ENCODE data around the gene POSTN.
"Not testable (repeated sequence)": the region's sequence is repeated elsewhere in the genome, so short reads cannot be mapped to it uniquely, and the experiment has no call there.

The POSTN gene

GRCh38 chr13:37594550-37594949 lies 4.0 kb downstream of the POSTN start:
- Histone ChIP-seq H3K9ac (ENCODE audit: low read length) (no peak overlapping the region), H3K4me3 (ENCODE audit: low read length) (no peak overlapping the region), H3K36me3 (ENCODE audit: control insufficient read depth, insufficient read depth, low read length) (no peaks in the 10 kb centered on the region)

GRCh38 chr13:37589381-37589780 lies 9.2 kb downstream of the POSTN start:
- H3K9me3 ChIP-seq (ENCODE audit: control insufficient read depth, low read length); H3K36me3 ChIP-seq (ENCODE audit: control insufficient read depth, insufficient read depth, low read length); H3K4me1 ChIP-seq (ENCODE audit: control insufficient read depth, insufficient read depth, low read length); H3K9ac ChIP-seq (ENCODE audit: low read length); H3K27me3 ChIP-seq (ENCODE audit: control insufficient read depth, insufficient read depth, low read length); H3K4me3 ChIP-seq (ENCODE audit: low read length): not testable (repeated sequence)

More at GRCh38 chr13:37594550-37594949, 4.0 kb downstream of the POSTN start:
- no peaks in the 10 kb centered on the region for H3K9me3 ChIP-seq (ENCODE audit: control insufficient read depth, low read length)
- H3K4me1 ChIP-seq (ENCODE audit: control insufficient read depth, insufficient read depth, low read length): no peaks in the 10 kb centered on the region
- no peaks in the 10 kb centered on the region for H3K27me3 ChIP-seq (ENCODE audit: control insufficient read depth, insufficient read depth, low read length)

- Histone ChIP-seq H3K9ac (ENCODE audit: low read length) (no peak overlapping the region), H3K4me3 (ENCODE audit: low read length) (no peak overlapping the region), H3K36me3 (ENCODE audit: control insufficient read depth, insufficient read depth, low read length) (no peaks in the 10 kb centered on the region), H3K9me3 (ENCODE audit: control insufficient read depth, low read length) (no peaks in the 10 kb centered on the region), H3K27me3 (ENCODE audit: control insufficient read depth, insufficient read depth, low read length) (no peaks in the 10 kb centered on the region), H3K4me1 (ENCODE audit: control insufficient read depth, insufficient read depth, low read length) (no peaks in the 10 kb centered on the region)
These were observed 11.3 kb downstream of the POSTN start for GRCh38 chr13:37587236-37587635.

GRCh38 chr13:37586164-37586563 lies 12.4 kb downstream of the POSTN start:
- Histone ChIP-seq H3K27me3 (ENCODE audit: control insufficient read depth, insufficient read depth, low read length) (no peaks in the 10 kb centered on the region), H3K4me1 (ENCODE audit: control insufficient read depth, insufficient read depth, low read length) (no peaks in the 10 kb centered on the region), H3K36me3 (ENCODE audit: control insufficient read depth, insufficient read depth, low read length) (no peaks in the 10 kb centered on the region), H3K9ac (ENCODE audit: low read length) (no peak overlapping the region), H3K9me3 (ENCODE audit: control insufficient read depth, low read length) (no peaks in the 10 kb centered on the region), H3K4me3 (ENCODE audit: low read length) (no peak overlapping the region)

GRCh38 chr13:37585541-37585940 lies 13.0 kb downstream of the POSTN start:
- no peaks in the 10 kb centered on the region for H3K4me1 ChIP-seq (ENCODE audit: control insufficient read depth, insufficient read depth, low read length)

GRCh38 chr13:37576601-37577000 lies 22.0 kb downstream of the POSTN start:
- Histone ChIP-seq H3K36me3 (ENCODE audit: control insufficient read depth, insufficient read depth, low read length) (no peaks in the 10 kb centered on the region), H3K27me3 (ENCODE audit: control insufficient read depth, insufficient read depth, low read length) (no peaks in the 10 kb centered on the region), H3K4me1 (ENCODE audit: control insufficient read depth, insufficient read depth, low read length) (no peaks in the 10 kb centered on the region), H3K9ac (ENCODE audit: low read length) (no peak overlapping the region), H3K4me3 (ENCODE audit: low read length) (no peak overlapping the region), H3K9me3 (ENCODE audit: control insufficient read depth, low read length) (no peaks in the 10 kb centered on the region)

More at GRCh38 chr13:37585541-37585940, 13.0 kb downstream of the POSTN start:
- Histone ChIP-seq H3K36me3 (ENCODE audit: control insufficient read depth, insufficient read depth, low read length) (no peaks in the 10 kb centered on the region), H3K4me3 (ENCODE audit: low read length) (no peak overlapping the region), H3K27me3 (ENCODE audit: control insufficient read depth, insufficient read depth, low read length) (no peaks in the 10 kb centered on the region), H3K9ac (ENCODE audit: low read length) (no peak overlapping the region), H3K9me3 (ENCODE audit: control insufficient read depth, low read length) (no peaks in the 10 kb centered on the region)

GRCh38 chr13:37565425-37565824 lies 33.1 kb downstream of the POSTN start:
- no peaks in the 10 kb centered on the region for H3K4me1 ChIP-seq (ENCODE audit: control insufficient read depth, insufficient read depth, low read length)
- H3K27me3 ChIP-seq (ENCODE audit: control insufficient read depth, insufficient read depth, low read length): no peaks in the 10 kb centered on the region
- no peak overlapping the region for H3K9ac ChIP-seq (ENCODE audit: low read length)
- no peak overlapping the region for H3K4me3 ChIP-seq (ENCODE audit: low read length)
- no peaks in the 10 kb centered on the region for H3K9me3 ChIP-seq (ENCODE audit: control insufficient read depth, low read length)
- no peaks in the 10 kb centered on the region for H3K36me3 ChIP-seq (ENCODE audit: control insufficient read depth, insufficient read depth, low read length)

- Histone ChIP-seq H3K4me3 (ENCODE audit: low read length) (no peak overlapping the region), H3K9me3 (ENCODE audit: control insufficient read depth, low read length) (no peaks in the 10 kb centered on the region)
These were observed 37.5 kb downstream of the POSTN start for GRCh38 chr13:37561031-37561430.

GRCh38 chr13:37560526-37560925 lies 38.0 kb downstream of the POSTN start:
- H3K4me1 ChIP-seq (ENCODE audit: control insufficient read depth, insufficient read depth, low read length): no peaks in the 10 kb centered on the region
- no peak overlapping the region for H3K4me3 ChIP-seq (ENCODE audit: low read length)
- H3K36me3 ChIP-seq (ENCODE audit: control insufficient read depth, insufficient read depth, low read length): no peaks in the 10 kb centered on the region
- H3K9ac ChIP-seq (ENCODE audit: low read length): no peak overlapping the region
- no peaks in the 10 kb centered on the region for H3K27me3 ChIP-seq (ENCODE audit: control insufficient read depth, insufficient read depth, low read length)
- H3K9me3 ChIP-seq (ENCODE audit: control insufficient read depth, low read length): no peaks in the 10 kb centered on the region

More at GRCh38 chr13:37561031-37561430, 37.5 kb downstream of the POSTN start:
- Histone ChIP-seq H3K27me3 (ENCODE audit: control insufficient read depth, insufficient read depth, low read length) (no peaks in the 10 kb centered on the region), H3K36me3 (ENCODE audit: control insufficient read depth, insufficient read depth, low read length) (no peaks in the 10 kb centered on the region), H3K9ac (ENCODE audit: low read length) (no peak overlapping the region), H3K4me1 (ENCODE audit: control insufficient read depth, insufficient read depth, low read length) (no peaks in the 10 kb centered on the region)

GRCh38 chr13:37558766-37559165 lies 39.8 kb downstream of the POSTN start:
- not testable (repeated sequence) for H3K4me1 ChIP-seq (ENCODE audit: control insufficient read depth, insufficient read depth, low read length); H3K9me3 ChIP-seq (ENCODE audit: control insufficient read depth, low read length); H3K9ac ChIP-seq (ENCODE audit: low read length); H3K27me3 ChIP-seq (ENCODE audit: control insufficient read depth, insufficient read depth, low read length); H3K36me3 ChIP-seq (ENCODE audit: control insufficient read depth, insufficient read depth, low read length); H3K4me3 ChIP-seq (ENCODE audit: low read length)

- H3K9ac ChIP-seq (ENCODE audit: low read length): no peak overlapping the region
- no peaks in the 10 kb centered on the region for H3K36me3 ChIP-seq (ENCODE audit: control insufficient read depth, insufficient read depth, low read length)
- H3K4me1 ChIP-seq (ENCODE audit: control insufficient read depth, insufficient read depth, low read length): no peaks in the 10 kb centered on the region
- no peak overlapping the region for H3K4me3 ChIP-seq (ENCODE audit: low read length)
- no peaks in the 10 kb centered on the region for H3K27me3 ChIP-seq (ENCODE audit: control insufficient read depth, insufficient read depth, low read length)
- H3K9me3 ChIP-seq (ENCODE audit: control insufficient read depth, low read length): no peaks in the 10 kb centered on the region
These were observed 52.5 kb downstream of the POSTN start for GRCh38 chr13:37546087-37546486.

- no peaks in the 10 kb centered on the region for H3K36me3 ChIP-seq (ENCODE audit: control insufficient read depth, insufficient read depth, low read length)
- H3K4me3 ChIP-seq (ENCODE audit: low read length): no peak overlapping the region
These were observed 53.6 kb downstream of the POSTN start for GRCh38 chr13:37544995-37545394.

GRCh38 chr13:37539976-37540605 lies 58.5 kb downstream of the POSTN start:
- Histone ChIP-seq H3K9ac (ENCODE audit: low read length) (no peak overlapping the region), H3K9me3 (ENCODE audit: control insufficient read depth, low read length) (no peaks in the 10 kb centered on the region), H3K4me3 (ENCODE audit: low read length) (no peak overlapping the region), H3K36me3 (ENCODE audit: control insufficient read depth, insufficient read depth, low read length) (no peaks in the 10 kb centered on the region), H3K4me1 (ENCODE audit: control insufficient read depth, insufficient read depth, low read length) (no peaks in the 10 kb centered on the region), H3K27me3 (ENCODE audit: control insufficient read depth, insufficient read depth, low read length) (no peaks in the 10 kb centered on the region)

More at GRCh38 chr13:37544995-37545394, 53.6 kb downstream of the POSTN start:
- no peaks in the 10 kb centered on the region for H3K4me1 ChIP-seq (ENCODE audit: control insufficient read depth, insufficient read depth, low read length)
- no peak overlapping the region for H3K9ac ChIP-seq (ENCODE audit: low read length)
- no peaks in the 10 kb centered on the region for H3K27me3 ChIP-seq (ENCODE audit: control insufficient read depth, insufficient read depth, low read length)
- H3K9me3 ChIP-seq (ENCODE audit: control insufficient read depth, low read length): no peaks in the 10 kb centered on the region

All from mucosa of stomach (tissue), 1 donor.